ENCODE measurements around the gene OR8D1. TPM values are rescaled to one million over a fixed set of nuclear protein-coding genes. Genes with fewer than 3 reads are reported as not detected.

Gene OR8D1
- total and polyA plus RNA-seq, 2 of the 8 experiments (the other 6 are each of a cell fraction or from before 2014, with no cell fraction given), result not detected

DNA sequence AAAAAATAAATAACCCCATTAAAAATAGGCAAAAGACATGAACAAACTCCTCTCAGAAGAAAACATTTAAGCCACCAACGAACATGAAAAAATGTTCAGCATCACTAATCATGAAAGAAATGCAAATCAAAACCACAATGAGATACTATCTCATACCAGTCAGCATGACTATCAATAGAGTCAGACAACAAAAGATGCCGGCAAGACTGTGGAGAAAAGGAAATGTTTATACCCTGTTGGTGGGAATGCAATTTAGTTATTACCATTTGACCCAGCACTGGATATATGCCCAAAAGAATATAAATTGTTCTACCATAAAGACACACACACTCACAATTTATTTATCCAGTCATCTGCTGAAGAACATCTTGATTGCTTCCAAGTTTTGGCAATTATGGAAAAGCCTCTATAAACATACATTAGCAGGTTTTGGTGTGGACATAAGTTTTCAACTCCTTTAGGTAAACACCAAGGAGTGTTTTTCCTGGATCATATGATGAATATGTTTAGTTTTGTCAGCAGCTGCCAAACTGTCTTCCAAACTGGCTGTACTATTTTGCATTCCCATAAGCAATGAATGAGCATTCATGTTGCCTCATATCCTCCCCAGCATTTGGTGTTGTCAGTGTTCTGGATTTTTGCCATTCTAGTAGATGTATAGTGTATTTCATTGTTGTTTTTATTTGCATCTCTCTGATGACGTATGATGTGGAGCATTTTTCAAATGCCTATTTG lies 28.0 kb downstream of the OR8D1 start:
- no peaks in the 10 kb centered on the region for H3K4me1 ChIP-seq (replicated peaks in 1 of 4; ENCODE audit: control insufficient read depth in 3 of 4, insufficient read depth in 4 of 4, low read length in 3 of 4)
- no peak overlapping the region for H3K4ac ChIP-seq (replicated peaks; ENCODE audit: insufficient read length, low read depth, low read length)
- H3K9ac ChIP-seq (replicated peaks in 1 of 4; ENCODE audit: extremely low read depth in 1 of 4, low read depth in 3 of 4, low read length in 3 of 4), result no peak overlapping the region
- no peak overlapping the region for H2BK15ac ChIP-seq (ENCODE audit: low read length)
- H3K23ac ChIP-seq (ENCODE audit: insufficient read length), result no peak overlapping the region
- H3K36me3 ChIP-seq (ENCODE audit: control insufficient read depth in 2 of 4, insufficient read depth in 4 of 4, low read length in 3 of 4), result no peaks in the 10 kb centered on the region
- H3K27me3 ChIP-seq (replicated peaks in 1 of 4; ENCODE audit: control insufficient read depth in 3 of 4, extremely low read depth in 1 of 4, insufficient read depth in 3 of 4, low read length in 3 of 4), result no peaks in the 10 kb centered on the region
- no peak overlapping the region for H4K91ac ChIP-seq (replicated peaks; ENCODE audit: insufficient read length, low read length)
- H2BK12ac ChIP-seq (ENCODE audit: low read depth, low read length), result no peak overlapping the region
- no peak overlapping the region for H4K8ac ChIP-seq (ENCODE audit: extremely low read depth, insufficient read depth, low read length)
- H4K5ac ChIP-seq (ENCODE audit: insufficient read length, low read depth, low read length), result no peak overlapping the region
- H2BK120ac ChIP-seq (replicated peaks; ENCODE audit: low read depth, low read length), result no peak overlapping the region
- POLR2A ChIA-PET (ENCODE audit: partially characterized antibody), result no interaction called here
- H2BK5ac ChIP-seq (ENCODE audit: low read depth, low read length), result no peak overlapping the region
- H3K79me2 ChIP-seq (ENCODE audit: control insufficient read depth in 1 of 2, insufficient read depth in 2 of 2, low read length in 2 of 2), result no peaks in the 10 kb centered on the region
- H2AK5ac ChIP-seq (ENCODE audit: low read depth, low read length), result no peak overlapping the region
- no peak overlapping the region for H2AFZ ChIP-seq (ENCODE audit: low read length)
- H3K79me1 ChIP-seq (ENCODE audit: low read depth, low read length), result no peaks in the 10 kb centered on the region
- H3K23me2 ChIP-seq (ENCODE audit: low read depth, low read length), result no peaks in the 10 kb centered on the region
- H3K18ac ChIP-seq (ENCODE audit: extremely low read depth, low read length), result no peak overlapping the region
- DNase-seq (ENCODE audit: low read depth in 1 of 2, low spot score in 2 of 2), result no peak
- H3K56ac ChIP-seq (replicated peaks; ENCODE audit: insufficient read length, low read depth, low read length), result no peak overlapping the region
- no peak overlapping the region for H3K14ac ChIP-seq (ENCODE audit: insufficient read length)
- no peaks in the 10 kb centered on the region for H3K9me3 ChIP-seq (ENCODE audit: insufficient read depth in 2 of 2, low read depth in 1 of 2, low read length in 1 of 2)
- no peak overlapping the region for H2BK20ac ChIP-seq (ENCODE audit: low read length)
- H3K4me3 ChIP-seq (ENCODE audit: extremely low read depth in 1 of 4, insufficient read depth in 2 of 4, low read depth in 3 of 4, low read length in 4 of 4), result no peak overlapping the region
- no peak overlapping the region for H3K4me2 ChIP-seq (ENCODE audit: insufficient read depth in 1 of 2, low read depth in 2 of 2, low read length in 2 of 2)
- no peak overlapping the region for H3K27ac ChIP-seq (ENCODE audit: low read depth, low read length)
- 93% methylated on average over 3 of the region's 3 CpGs; no CpG with 5 or more reads in 1 of the 2 experiments for WGBS, 2 experiments (ENCODE audit: extremely low coverage in 1 of 2, insufficient coverage in 1 of 2, insufficient read length in 1 of 2, insufficient replicate concordance in 2 of 2, low coverage in 1 of 2, low lambda C conversion rate in 2 of 2, missing lambda C conversion rate in 1 of 2)
- FAIRE-seq, result no peak
- no peaks in the 10 kb centered on the region for H4K20me1 ChIP-seq (replicated peaks in 1 of 2; ENCODE audit: control insufficient read depth in 1 of 2, insufficient read depth in 2 of 2, low read length in 2 of 2)
- CTCF ChIA-PET (ENCODE audit: partially characterized antibody), result no interaction called here
- TF ChIP-seq SIN3A (conservative IDR thresholded peaks at IDR 0.05 in 1 of 2, IDR thresholded peaks at IDR 0.05 in 1 of 2; ENCODE audit: low read depth in 1 of 2, low read length in 2 of 2), result no peak
- TF ChIP-seq YY1 (IDR thresholded peaks at IDR 0.05; ENCODE audit: low read depth, low read length), result no peak
- TF ChIP-seq TEAD4 (IDR thresholded peaks at IDR 0.05; ENCODE audit: low read depth, low read length), result no peak
- no peak for TF ChIP-seq SUZ12 (IDR thresholded peaks at IDR 0.05; ENCODE audit: low read length)
- TF ChIP-seq POLR2A (IDR thresholded peaks at IDR 0.05; ENCODE audit: control extremely low read depth in 1 of 2, low read depth in 2 of 2, low read length in 2 of 2), result no peak
- TF ChIP-seq GTF2F1 (IDR thresholded peaks at IDR 0.05; ENCODE audit: borderline replicate concordance, low read depth, low read length), result no peak
- no peak for TF ChIP-seq CREB1 (IDR thresholded peaks at IDR 0.05)
- TF ChIP-seq JUND (IDR thresholded peaks at IDR 0.05; ENCODE audit: low read length), result no peak
- no peak for TF ChIP-seq SIRT6 (IDR thresholded peaks at IDR 0.05; ENCODE audit: low read length)
- TF ChIP-seq FOSL1 (IDR thresholded peaks at IDR 0.05; ENCODE audit: insufficient read depth, low read depth, low read length), result no peak
- no peak for TF ChIP-seq SP2 (IDR thresholded peaks at IDR 0.05; ENCODE audit: low read length)
- TF ChIP-seq KDM4A (IDR thresholded peaks at IDR 0.05; ENCODE audit: low read depth, low read length, severe bottlenecking), result no peak
- no peak for TF ChIP-seq CEBPB (IDR thresholded peaks at IDR 0.05; ENCODE audit: low read depth, low read length)
- TF ChIP-seq CBX8 (IDR thresholded peaks at IDR 0.05; ENCODE audit: borderline replicate concordance, low read depth, low read length), result no peak
- no peak for TF ChIP-seq HDAC2 (IDR thresholded peaks at IDR 0.05; ENCODE audit: borderline replicate concordance in 1 of 2, low read depth in 2 of 2, low read length in 2 of 2)
